Endodermal cell (in vitro differentiated cells): ENCODE results near the gene DUOX1. TPM values are rescaled to one million over a fixed set of nuclear protein-coding genes. Genes with fewer than 3 reads are reported as not detected.
"Not testable (repeated sequence)": the region's sequence is repeated elsewhere in the genome, so short reads cannot be mapped to it uniquely, and the experiment has no call there.

Experiments
- DNase-seq: peaks from one replicate; pipeline ENCODE4 v3.0.0-alpha.2; 2017
- H3K27ac ChIP-seq: 2 replicates; pipeline ENCODE4 v1.5.1; 2013; ENCODE audit warnings: mild to moderate bottlenecking, low read depth, low read length, moderate library complexity
- H3K27me3 ChIP-seq: 2 replicates; pipeline ENCODE4 v1.6.1; 2013; ENCODE audit warnings: mild to moderate bottlenecking, low read length, moderate library complexity; ENCODE audit not compliant: insufficient read depth, control insufficient read depth, poor library complexity, severe bottlenecking
- H3K36me3 ChIP-seq: 2 replicates; pipeline ENCODE4 v1.7.0; 2013; ENCODE audit warnings: mild to moderate bottlenecking, low read length, moderate library complexity; ENCODE audit not compliant: control insufficient read depth, insufficient read depth
- H3K4me1 ChIP-seq: one replicate; pipeline ENCODE4 v1.7.0; 2013; ENCODE audit warnings: low read length; ENCODE audit not compliant: control insufficient read depth, insufficient read depth
- H3K4me3 ChIP-seq: 2 replicates; pipeline ENCODE4 v1.5.1; 2013; ENCODE audit warnings: mild to moderate bottlenecking, low read length, moderate library complexity
- H3K9ac ChIP-seq: 2 replicates; pipeline ENCODE4 v1.6.1; 2013; ENCODE audit warnings: mild to moderate bottlenecking, low read length, moderate library complexity; ENCODE audit not compliant: poor library complexity, severe bottlenecking; ENCODE audit errors: extremely low read depth
- H3K9me3 ChIP-seq: 2 replicates; pipeline ENCODE4 v1.6.1; 2013; ENCODE audit warnings: mild to moderate bottlenecking, low read length, moderate library complexity; ENCODE audit not compliant: control insufficient read depth
- H3K27ac Mint-ChIP-seq: 2 replicates; pipeline ENCODE4 v1.8.0; 2020; ENCODE audit warnings: mixed read lengths
- H3K27me3 Mint-ChIP-seq: 2 replicates; pipeline ENCODE4 v1.8.0; 2021; ENCODE audit warnings: mild to moderate bottlenecking, mixed read lengths; ENCODE audit not compliant: insufficient read depth
- H3K36me3 Mint-ChIP-seq: 2 replicates; pipeline ENCODE4 v1.8.0; 2020; ENCODE audit warnings: low read depth, mixed read lengths
- H3K4me1 Mint-ChIP-seq: 2 replicates; pipeline ENCODE4 v1.8.0; 2020; ENCODE audit warnings: mixed read lengths
- H3K4me3 Mint-ChIP-seq: 2 replicates; pipeline ENCODE4 v1.8.0; 2020; ENCODE audit warnings: mild to moderate bottlenecking, moderate library complexity, mixed read lengths
- H3K9me3 Mint-ChIP-seq: 2 replicates; pipeline ENCODE4 v1.8.0; 2020; ENCODE audit warnings: mild to moderate bottlenecking, mixed read lengths
- CTCF ChIP-seq: fragments of 200-600 bp; sonication (generic); conservative IDR thresholded peaks from 2 replicates; pipeline ENCODE4 v1.5.0; 2021; ENCODE audit warnings: antibody characterized with exemption, mild to moderate bottlenecking
- WGBS, 2 experiments: methylation state at CpG; one replicate each; pipeline versions ENCODE4 v1.1.5 to v1.1.7; 2013; ENCODE audit warnings: missing lambda C conversion rate in 2 of 2, mixed read lengths in 1 of 2; ENCODE audit not compliant: insufficient coverage in 1 of 2, insufficient read length in 1 of 2; 5-methylcytosine and 5-hydroxymethylcytosine counted together
- total RNA-seq, 2 donors: library from RNA; stranded (reverse); fragmentation: NEBNext Ultra II Directional in 1 of 2; extraction: Animal tissue kit (Norgen Biotek cat#: 25700) in 1 of 2; gene quantifications; 2 replicates in 1 of 2; 3 replicates in 1 of 2; pipeline ENCODE4 v1.2.1, GENCODE V29; 2021

DUOX1 gene
- total RNA-seq, 2 donors from 2014 or later: 1.2 to 1.9 TPM

GRCh38 chr15:45134046-45134445, 4.3 kb downstream of the DUOX1 start:
- Mint-ChIP-seq H3K4me3 (no peak overlapping the region), H3K36me3 (no peaks in the 10 kb centered on the region), H3K27ac (no peak overlapping the region), H3K9me3 (no peaks in the 10 kb centered on the region), H3K4me1 (peaks cover 3% of the 10 kb centered on the region), H3K27me3 (peaks cover 86% of the 10 kb centered on the region)
- peaks cover 93% of the 10 kb centered on the region for H3K27me3 ChIP-seq
- no peak overlapping the region for H3K27ac ChIP-seq
- H3K4me3 ChIP-seq: no peak overlapping the region
- H3K9me3 ChIP-seq: no peaks in the 10 kb centered on the region
- no peak overlapping the region for H3K9ac ChIP-seq
- H3K4me1 ChIP-seq: peaks cover under 1% of the 10 kb centered on the region
- WGBS, 2 experiments: 93% methylated on average over 7 of the region's 7 CpGs; no CpG with 5 or more reads in 1 of the 2 experiments
- no peaks in the 10 kb centered on the region for H3K36me3 ChIP-seq
- no peak for TF ChIP-seq CTCF
- no peak for DNase-seq

- 23 to 66% methylated on average over 10 to 53 of the region's 57 CpGs for WGBS, 2 experiments
- H3K4me3 Mint-ChIP-seq: peak overlapping the region; percentile 38
These were observed 5.1 kb downstream of the DUOX1 start for GRCh38 chr15:45134682-45135604.

GRCh38 chr15:45135705-45136377, 6.0 kb downstream of the DUOX1 start:
- DNase-seq, H3K4me1 ChIP-seq, H3K27ac ChIP-seq, H3K9me3 Mint-ChIP-seq, H3K9ac ChIP-seq, H3K4me3 ChIP-seq, H3K36me3 ChIP-seq, H3K4me1 Mint-ChIP-seq, H3K9me3 ChIP-seq, H3K27ac Mint-ChIP-seq, H3K36me3 Mint-ChIP-seq: not testable (repeated sequence)
- H3K27me3 Mint-ChIP-seq: peaks cover 69% of the 10 kb centered on the region
- WGBS, 2 experiments: 53% methylated on average over 7 of the region's 37 CpGs; no CpG with 5 or more reads in 1 of the 2 experiments
- peaks cover 75% of the 10 kb centered on the region for H3K27me3 ChIP-seq
- H3K4me3 Mint-ChIP-seq: peak overlapping the region; percentile 10

More at GRCh38 chr15:45134682-45135604, 5.1 kb downstream of the DUOX1 start:
- Histone ChIP-seq H3K4me3 (no peak overlapping the region), H3K36me3 (no peaks in the 10 kb centered on the region), H3K4me1 (no peaks in the 10 kb centered on the region), H3K9me3 (no peaks in the 10 kb centered on the region), H3K27me3 (peaks cover 84% of the 10 kb centered on the region), H3K27ac (no peak overlapping the region), H3K9ac (no peak overlapping the region)
- H3K27me3 Mint-ChIP-seq: peaks cover 78% of the 10 kb centered on the region
- no peak overlapping the region for H3K27ac Mint-ChIP-seq
- peak; percentile 83 for DNase-seq
- no peaks in the 10 kb centered on the region for H3K9me3 Mint-ChIP-seq
- peaks cover 3% of the 10 kb centered on the region for H3K4me1 Mint-ChIP-seq
- no peaks in the 10 kb centered on the region for H3K36me3 Mint-ChIP-seq
- TF ChIP-seq CTCF: peak; percentile 55
